GM06990 (cell line): ENCODE data around the gene SERPINB1.

Experiments used
- DNase-seq: peaks from one replicate; pipeline ENCODE4 v3.0.0-alpha.2; 2011; ENCODE audit not compliant: insufficient read length; ENCODE audit errors: extremely low read depth
- H3K27me3 ChIP-seq: replicated peaks from 2 replicates; pipeline ENCODE4 v1.6.0; 2011; ENCODE audit warnings: low read length; ENCODE audit not compliant: control insufficient read depth, insufficient read depth
- H3K36me3 ChIP-seq: 2 replicates; pipeline ENCODE4 v1.5.1; 2011; ENCODE audit warnings: low read length; ENCODE audit not compliant: control insufficient read depth, insufficient read depth
- H3K4me3 ChIP-seq: replicated peaks from 2 replicates; pipeline ENCODE4 v1.5.1; 2011; ENCODE audit warnings: low read depth, mild to moderate bottlenecking, control low read depth, low read length
- CTCF ChIP-seq: IDR thresholded peaks from 2 replicates; pipeline ENCODE4 v1.5.1; 2011; ENCODE audit warnings: low read length, control low read depth, mild to moderate bottlenecking, inconsistent platforms; ENCODE audit not compliant: insufficient read depth, poor library complexity, severe bottlenecking

SERPINB1 gene

GRCh38 chr6:2800552-2801316, 40.9 kb downstream of the SERPINB1 start:
- no peak for DNase-seq
- H3K27me3 ChIP-seq: no peaks in the 10 kb centered on the region
- no peak overlapping the region for H3K4me3 ChIP-seq
- H3K36me3 ChIP-seq: no peaks in the 10 kb centered on the region
- no peak for TF ChIP-seq CTCF

- DNase-seq: no peak
- no peak for TF ChIP-seq CTCF
- Histone ChIP-seq H3K4me3 (no peak overlapping the region), H3K36me3 (no peaks in the 10 kb centered on the region), H3K27me3 (no peaks in the 10 kb centered on the region)
Measured at GRCh38 chr6:2799936-2800527, 41.6 kb downstream of the SERPINB1 start.

- Histone ChIP-seq H3K36me3 (no peaks in the 10 kb centered on the region), H3K4me3 (no peak overlapping the region), H3K27me3 (no peaks in the 10 kb centered on the region)
- no peak for TF ChIP-seq CTCF
- DNase-seq: no peak
Measured at GRCh38 chr6:2798586-2799134, 43.0 kb downstream of the SERPINB1 start.

- DNase-seq: no peak
- TF ChIP-seq CTCF: no peak
Measured at GRCh38 chr6:2797564-2798031, 44.1 kb downstream of the SERPINB1 start.

GRCh38 chr6:2796861-2797260, 44.8 kb downstream of the SERPINB1 start:
- TF ChIP-seq CTCF: no peak
- no peak overlapping the region for H3K4me3 ChIP-seq
- H3K27me3 ChIP-seq: no peaks in the 10 kb centered on the region
- DNase-seq: no peak
- H3K36me3 ChIP-seq: no peaks in the 10 kb centered on the region

More at GRCh38 chr6:2797564-2798031, 44.1 kb downstream of the SERPINB1 start:
- Histone ChIP-seq H3K36me3 (no peaks in the 10 kb centered on the region), H3K4me3 (no peak overlapping the region), H3K27me3 (no peaks in the 10 kb centered on the region)
